Gastroesophageal sphincter (tissue), 3 donors: ENCODE results near the gene MAP3K10.

ENCODE experiments used
- CTCF ChIP-seq, 4 experiments: fragments of 200-600 bp in 2 of 4; fragments of 450-650 bp in 2 of 4; sonication (generic) in 1 of 4; IDR thresholded peaks; one replicate each; pipeline ENCODE4 v1.5.1; 2017 to 2019; ENCODE audit warnings: antibody characterized with exemption in 4 of 4, mild to moderate bottlenecking in 2 of 4, moderate library complexity in 2 of 4
- EP300 ChIP-seq: sonication (generic); formaldehyde crosslinking; IDR thresholded peaks from one replicate; pipeline ENCODE4 v1.6.1; 2017; ENCODE audit warnings: antibody characterized with exemption, mild to moderate bottlenecking
- POLR2A ChIP-seq, 2 donors: fragments of 450-650 bp; IDR thresholded peaks; one replicate each; pipeline ENCODE4 v1.6.1; 2017; ENCODE audit warnings: antibody characterized with exemption in 2 of 2, mild to moderate bottlenecking in 2 of 2, moderate library complexity in 1 of 2
- POLR2AphosphoS5 ChIP-seq: sonication (generic); formaldehyde crosslinking; IDR thresholded peaks from one replicate; pipeline ENCODE4 v1.6.1; 2017; ENCODE audit warnings: antibody characterized with exemption

GRCh38 chr19:40262422-40262821 lies 71.2 kb downstream of the MAP3K10 start:
- TF ChIP-seq POLR2A (IDR thresholded peaks at IDR 0.05) (no peak), CTCF (IDR thresholded peaks at IDR 0.05) (no peak), EP300 (no peak), POLR2AphosphoS5 (no peak)
